Measurements from ENCODE around the gene SSH2. TPM values are rescaled to one million over a fixed set of nuclear protein-coding genes. Genes with fewer than 3 reads are reported as not detected.
A peak's percentile ranks its signal among the peaks of the same experiment; 100 is the strongest.

The SSH2 gene
- total and polyA plus RNA-seq, 2 of the 13 experiments (the other 11 are each of a cell fraction or from before 2014, with no cell fraction given): 6.0 to 6.4 TPM

GRCh38 chr17:29613352-29613837 lies 316.6 kb downstream of the SSH2 start (continued):
- TF ChIP-seq PRDM10 (CRISPR knock-in tag; IDR thresholded peaks at IDR 0.05; ENCODE audit: low read depth) (no peak), ZNF121 (CRISPR knock-in tag; IDR thresholded peaks at IDR 0.05) (no peak), HOXA5 (CRISPR knock-in tag; IDR thresholded peaks at IDR 0.05) (no peak), ZNF326 (CRISPR knock-in tag; IDR thresholded peaks at IDR 0.05; ENCODE audit: borderline replicate concordance) (no peak), ZNF207 (IDR thresholded peaks at IDR 0.05; ENCODE audit: borderline replicate concordance) (no peak), ZNF678 (CRISPR knock-in tag; IDR thresholded peaks at IDR 0.05) (no peak), ZNF652 (CRISPR knock-in tag; IDR thresholded peaks at IDR 0.05; ENCODE audit: borderline replicate concordance, low read depth) (no peak), SKI (IDR thresholded peaks at IDR 0.05; ENCODE audit: partially characterized antibody) (peak; percentile 77), SOX5 (CRISPR knock-in tag; IDR thresholded peaks at IDR 0.05; ENCODE audit: borderline replicate concordance) (peak; percentile 35; the same call in 1 of the 2 replicates), ZNF816 (CRISPR knock-in tag; IDR thresholded peaks at IDR 0.05; ENCODE audit: borderline replicate concordance) (no peak), ZNF556 (CRISPR knock-in tag; IDR thresholded peaks at IDR 0.05; ENCODE audit: borderline replicate concordance) (peak; percentile 38; the same call in 1 of the 2 replicates), ZNF10 (CRISPR knock-in tag; IDR thresholded peaks at IDR 0.05; ENCODE audit: borderline replicate concordance, low read depth) (no peak), FOSL2 (CRISPR knock-in tag; IDR thresholded peaks at IDR 0.05) (no peak; the same call in 1 of the 2 replicates)
- TF ChIP-seq, protein P1, sequence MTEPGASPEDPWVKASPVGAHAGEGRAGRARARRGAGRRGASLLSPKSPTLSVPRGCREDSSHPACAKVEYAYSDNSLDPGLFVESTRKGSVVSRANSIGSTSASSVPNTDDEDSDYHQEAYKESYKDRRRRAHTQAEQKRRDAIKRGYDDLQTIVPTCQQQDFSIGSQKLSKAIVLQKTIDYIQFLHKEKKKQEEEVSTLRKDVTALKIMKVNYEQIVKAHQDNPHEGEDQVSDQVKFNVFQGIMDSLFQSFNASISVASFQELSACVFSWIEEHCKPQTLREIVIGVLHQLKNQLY (CRISPR knock-in tag; IDR thresholded peaks at IDR 0.05): no peak
- TF ChIP-seq, protein P2, sequence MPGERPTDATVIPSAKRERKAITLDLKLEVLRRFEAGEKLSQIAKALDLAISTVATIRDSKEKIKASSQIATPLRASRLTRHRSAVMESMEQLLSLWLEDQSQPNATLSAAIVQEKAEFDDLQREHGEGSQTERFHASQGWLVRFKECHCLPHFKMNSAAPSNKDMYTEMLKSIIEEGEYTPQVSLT (CRISPR knock-in tag; IDR thresholded peaks at IDR 0.05; ENCODE audit: borderline replicate concordance, low read depth): no peak
- TF ChIP-seq, protein P3, sequence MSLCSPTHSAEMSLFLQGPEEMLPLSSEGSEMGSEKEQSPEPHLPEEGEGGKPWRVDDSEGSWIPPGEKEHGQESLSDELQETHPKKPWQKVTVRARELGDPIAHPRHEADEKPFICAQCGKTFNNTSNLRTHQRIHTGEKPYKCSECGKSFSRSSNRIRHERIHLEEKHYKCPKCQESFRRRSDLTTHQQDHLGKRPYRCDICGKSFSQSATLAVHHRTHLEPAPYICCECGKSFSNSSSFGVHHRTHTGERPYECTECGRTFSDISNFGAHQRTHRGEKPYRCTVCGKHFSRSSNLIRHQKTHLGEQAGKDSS (CRISPR knock-in tag; IDR thresholded peaks at IDR 0.05; ENCODE audit: borderline replicate concordance, low read depth): peak; percentile 79; the same call in 1 of the 2 replicates

All from HepG2 (cell line).